Immature natural killer cell (primary cell): ENCODE measurements around the gene GH1. TPM values are rescaled to one million over a fixed set of nuclear protein-coding genes. Genes with fewer than 3 reads are reported as not detected.
"Not testable (repeated sequence)": the region's sequence is repeated elsewhere in the genome, so short reads cannot be mapped to it uniquely, and the experiment has no call there.

ENCODE experiments used
- DNase-seq, 3 donors: peaks; one replicate each; pipeline ENCODE4 v3.0.0; 2022; ENCODE audit warnings: mixed read lengths in 1 of 3
- H3K27ac Mint-ChIP-seq, 6 donors: one replicate each; pipeline ENCODE4 v1.8.0; 2020; ENCODE audit warnings: mixed read lengths in 6 of 6, mild to moderate bottlenecking in 5 of 6, inconsistent platforms in 4 of 6, moderate library complexity in 3 of 6
- H3K27me3 Mint-ChIP-seq, 3 donors: one replicate each; pipeline ENCODE4 v1.8.0; 2020 to 2021; ENCODE audit warnings: low read depth in 3 of 3, mild to moderate bottlenecking in 3 of 3, mixed read lengths in 3 of 3, moderate library complexity in 3 of 3, inconsistent platforms in 1 of 3
- H3K36me3 Mint-ChIP-seq, 3 donors: one replicate each; pipeline ENCODE4 v1.8.0; 2020; ENCODE audit warnings: mixed read lengths in 3 of 3, inconsistent platforms in 2 of 3, mild to moderate bottlenecking in 2 of 3
- H3K4me1 Mint-ChIP-seq, 2 donors: one replicate each; pipeline ENCODE4 v1.8.0; 2020; ENCODE audit warnings: inconsistent platforms in 2 of 2, mild to moderate bottlenecking in 2 of 2, mixed read lengths in 2 of 2, moderate library complexity in 1 of 2
- H3K4me3 Mint-ChIP-seq, 5 donors: one replicate each; pipeline ENCODE4 v1.8.0; 2020; ENCODE audit warnings: mild to moderate bottlenecking in 5 of 5, mixed read lengths in 5 of 5, inconsistent platforms in 3 of 5, moderate library complexity in 3 of 5
- H3K9me3 Mint-ChIP-seq, 6 donors: one replicate each; pipeline ENCODE4 v1.8.0; 2020; ENCODE audit warnings: mild to moderate bottlenecking in 6 of 6, mixed read lengths in 6 of 6, inconsistent platforms in 4 of 6, moderate library complexity in 3 of 6
- polyA plus RNA-seq, 3 donors: library from polyadenylated mRNA; unstranded; fragments of 300-500 nt; fragmentation: Illumina TruSeq; gene quantifications; one replicate each; pipeline ENCODE4 v1.2.3, GENCODE V29; 2021

The GH1 gene
- polyA plus RNA-seq, 3 donors from 2014 or later = not detected

- H3K36me3 Mint-ChIP-seq = no peaks in the 10 kb centered on the region
- no peak overlapping the region for H3K4me3 Mint-ChIP-seq
- peaks cover 0 to 1% (median 0%) of the 10 kb centered on the region in 6 donors for H3K9me3 Mint-ChIP-seq
- DNase-seq = peak; percentile 53 to 64 (median 61)
- peaks cover 2 to 8% (median 5%) of the 10 kb centered on the region in 3 donors for H3K27me3 Mint-ChIP-seq
- peaks cover 0 to 5% of the 10 kb centered on the region in 2 donors for H3K4me1 Mint-ChIP-seq
- H3K27ac Mint-ChIP-seq = peak overlapping the region in 1 of 6 donors; percentile 30
Measured at GRCh38 chr17:63911657-63912100, 7.0 kb downstream of the GH1 start.

- H3K36me3 Mint-ChIP-seq = no peaks in the 10 kb centered on the region
- H3K4me3 Mint-ChIP-seq = no peak within 1 kb of the TSS
- H3K27ac Mint-ChIP-seq = peak within 1 kb of the TSS in 1 of 6 donors; percentile 30
- peaks cover 0 to 1% (median 0%) of the 10 kb centered on the region in 6 donors for H3K9me3 Mint-ChIP-seq
- DNase-seq = peak in 2 of 3 donors; percentile 6 to 11
- peaks cover 0 to 5% of the 10 kb centered on the region in 2 donors for H3K4me1 Mint-ChIP-seq
- peaks cover 2 to 8% (median 5%) of the 10 kb centered on the region in 3 donors for H3K27me3 Mint-ChIP-seq
Measured at GRCh38 chr17:63911041-63911635, 7.5 kb downstream of the GH1 start, which contains the start of gene CSHL1. Gene CSHL1 (minus strand): TSS chr17:63911258. CDS start chr17:63911196, 62 bp downstream.

GRCh38 chr17:63910096-63910495 is 8.5 kb downstream of the GH1 start:
- no peak overlapping the region for H3K27ac Mint-ChIP-seq
- peaks cover 0 to 5% of the 10 kb centered on the region in 2 donors for H3K4me1 Mint-ChIP-seq
- no peaks in the 10 kb centered on the region for H3K36me3 Mint-ChIP-seq
- H3K4me3 Mint-ChIP-seq = no peak overlapping the region
- DNase-seq = no peak
- peaks cover 2 to 8% (median 5%) of the 10 kb centered on the region in 3 donors for H3K27me3 Mint-ChIP-seq
- H3K9me3 Mint-ChIP-seq = peaks cover 0 to 1% (median 0%) of the 10 kb centered on the region in 6 donors

GRCh38 chr17:63909586-63909985 is 9.1 kb downstream of the GH1 start:
- not testable (repeated sequence) for H3K4me1 Mint-ChIP-seq, H3K27me3 Mint-ChIP-seq, H3K36me3 Mint-ChIP-seq, H3K27ac Mint-ChIP-seq, DNase-seq, H3K9me3 Mint-ChIP-seq, H3K4me3 Mint-ChIP-seq

- peaks cover 0 to 11% (median 1%) of the 10 kb centered on the region in 3 donors for H3K27me3 Mint-ChIP-seq
- not testable (repeated sequence) for H3K4me1 Mint-ChIP-seq, H3K9me3 Mint-ChIP-seq, H3K4me3 Mint-ChIP-seq, H3K36me3 Mint-ChIP-seq, H3K27ac Mint-ChIP-seq, DNase-seq
Measured at GRCh38 chr17:63907161-63907778, 11.4 kb downstream of the GH1 start.

GRCh38 chr17:63904796-63905195 is 13.8 kb downstream of the GH1 start:
- H3K27ac Mint-ChIP-seq, H3K9me3 Mint-ChIP-seq, H3K27me3 Mint-ChIP-seq, DNase-seq, H3K36me3 Mint-ChIP-seq, H3K4me3 Mint-ChIP-seq, H3K4me1 Mint-ChIP-seq: not testable (repeated sequence)

GRCh38 chr17:63903787-63904201 is 14.8 kb downstream of the GH1 start:
- H3K36me3 Mint-ChIP-seq, H3K27me3 Mint-ChIP-seq, H3K27ac Mint-ChIP-seq, H3K9me3 Mint-ChIP-seq, H3K4me3 Mint-ChIP-seq, H3K4me1 Mint-ChIP-seq: not testable (repeated sequence)
- peak; percentile 27 to 34 (median 32) for DNase-seq

GRCh38 chr17:63901971-63902370 is 16.7 kb downstream of the GH1 start:
- not testable (repeated sequence) for H3K4me1 Mint-ChIP-seq, H3K9me3 Mint-ChIP-seq, H3K27me3 Mint-ChIP-seq, H3K36me3 Mint-ChIP-seq, H3K4me3 Mint-ChIP-seq, DNase-seq, H3K27ac Mint-ChIP-seq

- DNase-seq, H3K4me3 Mint-ChIP-seq, H3K27ac Mint-ChIP-seq, H3K9me3 Mint-ChIP-seq, H3K27me3 Mint-ChIP-seq, H3K4me1 Mint-ChIP-seq, H3K36me3 Mint-ChIP-seq: not testable (repeated sequence)
Measured at GRCh38 chr17:63898899-63899798, 19.5 kb downstream of the GH1 start.

GRCh38 chr17:63896524-63897354 is 21.9 kb downstream of the GH1 start, which contains the start of gene CSH1:
Gene CSH1 (minus strand): TSS chr17:63896574. CDS start chr17:63896511, 63 bp downstream.
- H3K9me3 Mint-ChIP-seq, DNase-seq, H3K27me3 Mint-ChIP-seq, H3K36me3 Mint-ChIP-seq, H3K27ac Mint-ChIP-seq, H3K4me3 Mint-ChIP-seq, H3K4me1 Mint-ChIP-seq: not testable (repeated sequence)

- not testable (repeated sequence) for H3K36me3 Mint-ChIP-seq, DNase-seq, H3K27ac Mint-ChIP-seq, H3K9me3 Mint-ChIP-seq, H3K4me3 Mint-ChIP-seq, H3K27me3 Mint-ChIP-seq, H3K4me1 Mint-ChIP-seq
Measured at GRCh38 chr17:63894821-63895220, 23.8 kb downstream of the GH1 start.

- not testable (repeated sequence) for H3K9me3 Mint-ChIP-seq, DNase-seq, H3K36me3 Mint-ChIP-seq, H3K27me3 Mint-ChIP-seq, H3K27ac Mint-ChIP-seq, H3K4me3 Mint-ChIP-seq, H3K4me1 Mint-ChIP-seq
Measured at GRCh38 chr17:63894021-63894420, 24.6 kb downstream of the GH1 start.

- H3K36me3 Mint-ChIP-seq, H3K27me3 Mint-ChIP-seq, H3K4me1 Mint-ChIP-seq, H3K4me3 Mint-ChIP-seq, DNase-seq, H3K27ac Mint-ChIP-seq, H3K9me3 Mint-ChIP-seq: not testable (repeated sequence)
Measured at GRCh38 chr17:63892316-63893037, 26.2 kb downstream of the GH1 start.
